HCT116 (cell line): ENCODE results near the gene CASTOR1. TPM values are rescaled to one million over a fixed set of nuclear protein-coding genes. Genes with fewer than 3 reads are reported as not detected.

Source experiments
- ATAC-seq: fragments of 200-7000 bp; cut with Tn5 transposase; 2 replicates; pipeline ENCODE4 v1.9.1; 2020; ENCODE audit warnings: mild to moderate bottlenecking, moderate library complexity
- BruUV-seq: library from RNA; stranded (reverse); fragments of 400-500 nt; replicated peaks from 2 replicates; lab custom pipeline; 2021; lab: Mats Ljungman, UMichigan
- CTCF ChIA-PET: fragments of 300-600 bp; sonication (Branson Sonifier 250); formaldehyde crosslinking; loops from one replicate; lab custom pipeline; 2021; ENCODE audit warnings: antibody characterized with exemption; lab: Charles Lee
- POLR2A ChIA-PET: fragments of 300-600, 350-600 bp; sonication (Branson Sonifier 250); formaldehyde crosslinking; loops from one replicate; lab custom pipeline; 2021; ENCODE audit warnings: antibody characterized with exemption; lab: Charles Lee
- RAD21 ChIA-PET, 2 experiments: fragments of 300-600 bp; sonication (Branson Sonifier 250); formaldehyde crosslinking; loops; one replicate each; lab custom pipeline; 2023; ENCODE audit warnings: low total read pairs in 2 of 2; ENCODE audit not compliant: uncharacterized antibody in 2 of 2, unreplicated experiment in 2 of 2, low non-redundant PET in 1 of 2; lab: Charles Lee
- DNase-seq: peaks from one replicate; pipeline ENCODE4 v3.0.0-alpha.2; 2010; ENCODE audit warnings: low read depth, low spot score
- H2AFZ ChIP-seq: fragments of 200-600 bp; shearing (Covaris generic), sonication (generic); 2 replicates; pipeline ENCODE4 v1.6.1; 2017; ENCODE audit warnings: low read depth, mixed run types, mixed read lengths, antibody characterized with exemption, low read length; ENCODE audit not compliant: poor library complexity, severe bottlenecking
- H3K27ac ChIP-seq: 2 replicates; pipeline ENCODE4 v1.5.1; 2012; ENCODE audit warnings: low read depth, low read length
- H3K27me3 ChIP-seq: fragments of 200-600 bp; sonication (generic); 2 replicates; pipeline ENCODE4 v1.6.1; 2016; ENCODE audit warnings: mixed run types, low read length, mixed read lengths; ENCODE audit not compliant: insufficient read depth
- H3K36me3 ChIP-seq, 2 experiments: fragments of 200-500 bp in 1 of 2; fragments of 200-600 bp in 1 of 2; sonication (Bioruptor generic) in 1 of 2; sonication (generic) in 1 of 2; 2 replicates each; pipeline versions ENCODE4 v1.5.1 to v1.6.1; 2014 to 2016; ENCODE audit warnings: low read length in 2 of 2, inconsistent platforms in 1 of 2, mixed read lengths in 1 of 2, mixed run types in 1 of 2; ENCODE audit not compliant: insufficient read depth in 2 of 2, control insufficient read depth in 1 of 2
- H3K4me1 ChIP-seq, 2 experiments: fragments of 200-600 bp in 1 of 2; sonication (generic) in 1 of 2; 2 replicates each; pipeline versions ENCODE4 v1.5.1 to v1.6.1; 2012 to 2017; ENCODE audit warnings: low read length in 2 of 2, inconsistent platforms in 1 of 2, mild to moderate bottlenecking in 1 of 2, mixed read lengths in 1 of 2, mixed run types in 1 of 2, moderate library complexity in 1 of 2; ENCODE audit not compliant: insufficient read depth in 2 of 2, control insufficient read depth in 1 of 2
- H3K4me2 ChIP-seq: fragments of 200-600 bp; sonication (generic); 2 replicates; pipeline ENCODE4 v1.6.1; 2017; ENCODE audit warnings: mixed run types, low read length, mixed read lengths
- H3K4me3 ChIP-seq, 2 experiments: fragments of 200-600 bp in 1 of 2; sonication (generic) in 1 of 2; replicated peaks in 1 of 2; 2 replicates each; pipeline ENCODE4 v1.5.1; 2011 to 2016; ENCODE audit warnings: low read length in 2 of 2, control low read depth in 1 of 2, low read depth in 1 of 2, mild to moderate bottlenecking in 1 of 2, mixed read lengths in 1 of 2, mixed run types in 1 of 2
- H3K79me2 ChIP-seq: fragments of 200-600 bp; sonication (generic); 2 replicates; pipeline ENCODE4 v1.6.1; 2017; ENCODE audit warnings: mild to moderate bottlenecking, mixed run types, low read length, moderate library complexity, mixed read lengths; ENCODE audit not compliant: insufficient read depth
- H3K9ac ChIP-seq: fragments of 200-600 bp; sonication (generic); 2 replicates; pipeline ENCODE4 v1.6.1; 2016; ENCODE audit warnings: low read length, mixed read lengths
- H3K9me2 ChIP-seq: fragments of 200-600 bp; sonication (generic), shearing (Covaris generic); 2 replicates; pipeline ENCODE4 v1.6.1; 2017; ENCODE audit warnings: mixed run types, mild to moderate bottlenecking, moderate library complexity; ENCODE audit not compliant: insufficient read depth
- H3K9me3 ChIP-seq, 2 experiments: fragments of 200-500 bp in 1 of 2; fragments of 200-600 bp in 1 of 2; sonication (Bioruptor generic) in 1 of 2; sonication (generic) in 1 of 2; 2 replicates each; pipeline ENCODE4 v1.6.1; 2014 to 2017; ENCODE audit warnings: low read length in 2 of 2, mixed read lengths in 2 of 2, inconsistent platforms in 1 of 2, low read depth in 1 of 2, mild to moderate bottlenecking in 1 of 2, mixed run types in 1 of 2, moderate library complexity in 1 of 2; ENCODE audit not compliant: control insufficient read depth in 1 of 2, insufficient read depth in 1 of 2
- H4K20me1 ChIP-seq: fragments of 200-600 bp; sonication (generic), shearing (Covaris generic); 2 replicates; pipeline ENCODE4 v1.6.1; 2017; ENCODE audit warnings: mixed run types, mild to moderate bottlenecking, moderate library complexity; ENCODE audit not compliant: insufficient read depth
- EZH2 ChIP-seq: fragments of 200-600 bp; sonication (generic); IDR thresholded peaks from 2 replicates; pipeline ENCODE4 v1.6.1; 2017; ENCODE audit warnings: antibody characterized with exemption, mixed run types
- EZH2phosphoT487 ChIP-seq: fragments of 200-600 bp; IDR thresholded peaks from 2 replicates; pipeline ENCODE4 v1.6.1; 2018; ENCODE audit warnings: antibody characterized with exemption, borderline replicate concordance
- JUND ChIP-seq: IDR thresholded peaks from 2 replicates; pipeline ENCODE4 v1.6.1; 2012
- POLR2AphosphoS5 ChIP-seq: IDR thresholded peaks from 2 replicates; pipeline ENCODE4 v1.6.1; 2011; ENCODE audit warnings: mild to moderate bottlenecking, low read depth, low read length, moderate library complexity
- SRF ChIP-seq: IDR thresholded peaks from 2 replicates; pipeline ENCODE4 v1.6.1; 2012; ENCODE audit warnings: low read depth
- YY1 ChIP-seq: IDR thresholded peaks from 2 replicates; pipeline ENCODE4 v1.6.1; 2011; ENCODE audit warnings: low read length, low read depth, moderate library complexity, mild to moderate bottlenecking; ENCODE audit not compliant: insufficient replicate concordance; ENCODE audit errors: extremely low read depth
- ZNF274 ChIP-seq: fragments of 200-500 bp; sonication (Bioruptor generic); IDR thresholded peaks from 2 replicates; pipeline ENCODE4 v1.6.1; 2014; ENCODE audit warnings: mild to moderate bottlenecking, low read depth, low read length, inconsistent platforms
- intact Hi-C: fragments of 100-400 bp; cut with micrococcal nuclease; formaldehyde crosslinking; loops from 2 replicates; pipeline ENCODE4 v1.10.0; 2022
- total RNA-seq: library from RNA; stranded (reverse); gene quantifications from one replicate; pipeline ENCODE4 v1.2.1, GENCODE V29; 2021; ENCODE audit not compliant: unreplicated experiment
- TF ChIP-seq, protein P1 (sequence below): IDR thresholded peaks from 2 replicates; pipeline ENCODE4 v1.6.1; 2012
- TF ChIP-seq, protein P2 (sequence below): IDR thresholded peaks from 2 replicates; pipeline ENCODE4 v1.6.1; 2012

The CASTOR1 gene
- total RNA-seq, 1 experiment from 2014 or later = 6.5 TPM

DNA sequence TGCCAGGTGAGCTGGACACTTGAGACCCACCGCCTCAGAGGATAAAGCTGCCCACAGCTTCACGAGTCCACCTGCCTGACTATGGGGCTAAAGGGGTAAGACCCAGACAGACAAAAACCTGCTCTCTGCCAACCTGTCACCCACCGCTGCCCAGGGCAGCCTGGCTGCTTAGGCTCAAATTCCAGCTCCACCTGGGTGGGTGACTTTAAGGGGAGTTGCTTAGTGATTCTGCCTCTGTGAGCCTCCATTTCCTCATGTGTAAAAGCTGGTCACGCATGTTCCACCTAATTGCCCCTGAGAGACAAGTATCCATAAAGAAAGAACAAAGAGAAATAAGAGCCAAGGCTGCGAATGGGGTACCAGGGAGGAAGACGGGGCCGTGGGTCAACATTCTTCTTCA, 3.7 kb upstream of the CASTOR1 start:
- H3K36me3 ChIP-seq = peaks cover 2 to 4% of the 10 kb centered on the region in 2 experiments; a peak in 2 of 4 replicates
- ATAC-seq (no peak), DNase-seq (no peak)
- H3K4me2 ChIP-seq = no peak overlapping the region
- H3K4me1 ChIP-seq = peaks cover 31 to 32% of the 10 kb centered on the region in 2 experiments
- CTCF ChIA-PET = no interaction called here
- no peak overlapping the region for H2AFZ ChIP-seq
- H4K20me1 ChIP-seq = no peaks in the 10 kb centered on the region
- POLR2A ChIA-PET = no interaction called here
- H3K27me3 ChIP-seq = no peaks in the 10 kb centered on the region
- no peak overlapping the region for H3K4me3 ChIP-seq
- H3K9me3 ChIP-seq = no peaks in the 10 kb centered on the region
- TF ChIP-seq JUND = no peak
- TF ChIP-seq, protein P1, sequence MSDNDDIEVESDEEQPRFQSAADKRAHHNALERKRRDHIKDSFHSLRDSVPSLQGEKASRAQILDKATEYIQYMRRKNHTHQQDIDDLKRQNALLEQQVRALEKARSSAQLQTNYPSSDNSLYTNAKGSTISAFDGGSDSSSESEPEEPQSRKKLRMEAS = no peak
- TF ChIP-seq SRF = no peak
- TF ChIP-seq YY1 = no peak
- no peak for TF ChIP-seq POLR2AphosphoS5
- no peak for TF ChIP-seq EZH2
- no peak for TF ChIP-seq EZH2phosphoT487
- TF ChIP-seq ZNF274 = no peak
- TF ChIP-seq, protein P2, sequence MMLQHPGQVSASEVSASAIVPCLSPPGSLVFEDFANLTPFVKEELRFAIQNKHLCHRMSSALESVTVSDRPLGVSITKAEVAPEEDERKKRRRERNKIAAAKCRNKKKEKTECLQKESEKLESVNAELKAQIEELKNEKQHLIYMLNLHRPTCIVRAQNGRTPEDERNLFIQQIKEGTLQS = no peak
- no TSS peak for BruUV-seq
- RAD21 ChIA-PET = interaction anchor here in 1 of 2 experiments (0.6 kb wide), 1 partner anchor 10 kb away, joined by 3 read pairs; no protein-coding TSS in a partner anchor
- H3K9ac ChIP-seq = no peak overlapping the region
- H3K9me2 ChIP-seq = no peaks in the 10 kb centered on the region
- intact Hi-C loops = no loop called here
- no peak overlapping the region for H3K27ac ChIP-seq
- H3K79me2 ChIP-seq = no peaks in the 10 kb centered on the region
